Brain microvascular endothelial cell (primary cell): Measurements from ENCODE around the gene UGT2B15.
"Not testable (repeated sequence)": the region's sequence is repeated elsewhere in the genome, so short reads cannot be mapped to it uniquely, and the experiment has no call there.

Experiments used
- DNase-seq: peaks from one replicate; pipeline ENCODE4 v3.0.0-alpha.2; 2020
- H3K27ac ChIP-seq: fragments of 250-450 bp; sonication (Bioruptor Pico); 2 replicates; pipeline ENCODE4 v1.5.1; 2020; ENCODE audit warnings: mild to moderate bottlenecking, moderate library complexity
- H3K27me3 ChIP-seq: fragments of 250-450 bp; sonication (Bioruptor Pico); replicated peaks from 2 replicates; pipeline ENCODE4 v1.5.1; 2020; ENCODE audit warnings: mild to moderate bottlenecking
- H3K36me3 ChIP-seq: fragments of 250-450 bp; sonication (Bioruptor Pico); replicated peaks from 2 replicates; pipeline ENCODE4 v1.5.1; 2020; ENCODE audit warnings: mild to moderate bottlenecking
- H3K4me3 ChIP-seq: 2 replicates; pipeline ENCODE4 v1.5.1; 2011; ENCODE audit warnings: low read depth, mild to moderate bottlenecking, control low read depth, low read length, moderate library complexity
- CTCF ChIP-seq: IDR thresholded peaks from 2 replicates; pipeline ENCODE4 v1.5.1; 2011; ENCODE audit warnings: low read depth, mild to moderate bottlenecking, moderate library complexity, low read length, control low read depth, inconsistent platforms; ENCODE audit errors: missing control alignments
- in situ Hi-C: cut with HindIII; loops from 2 replicates; pipeline ENCODE4 v1.10.0; 2017; ENCODE audit warnings: low sequenced_read_pairs, low pct_ligation_motif_present

The UGT2B15 gene

GRCh38 chr4:68655764-68656444 is 14.5 kb downstream of the UGT2B15 start:
- Histone ChIP-seq H3K36me3 (no peaks in the 10 kb centered on the region), H3K27me3 (no peaks in the 10 kb centered on the region), H3K27ac (no peak overlapping the region), H3K4me3 (no peak overlapping the region)
- no peak for DNase-seq
- in situ Hi-C loops: no loop called here
- TF ChIP-seq CTCF: no peak

DNA sequence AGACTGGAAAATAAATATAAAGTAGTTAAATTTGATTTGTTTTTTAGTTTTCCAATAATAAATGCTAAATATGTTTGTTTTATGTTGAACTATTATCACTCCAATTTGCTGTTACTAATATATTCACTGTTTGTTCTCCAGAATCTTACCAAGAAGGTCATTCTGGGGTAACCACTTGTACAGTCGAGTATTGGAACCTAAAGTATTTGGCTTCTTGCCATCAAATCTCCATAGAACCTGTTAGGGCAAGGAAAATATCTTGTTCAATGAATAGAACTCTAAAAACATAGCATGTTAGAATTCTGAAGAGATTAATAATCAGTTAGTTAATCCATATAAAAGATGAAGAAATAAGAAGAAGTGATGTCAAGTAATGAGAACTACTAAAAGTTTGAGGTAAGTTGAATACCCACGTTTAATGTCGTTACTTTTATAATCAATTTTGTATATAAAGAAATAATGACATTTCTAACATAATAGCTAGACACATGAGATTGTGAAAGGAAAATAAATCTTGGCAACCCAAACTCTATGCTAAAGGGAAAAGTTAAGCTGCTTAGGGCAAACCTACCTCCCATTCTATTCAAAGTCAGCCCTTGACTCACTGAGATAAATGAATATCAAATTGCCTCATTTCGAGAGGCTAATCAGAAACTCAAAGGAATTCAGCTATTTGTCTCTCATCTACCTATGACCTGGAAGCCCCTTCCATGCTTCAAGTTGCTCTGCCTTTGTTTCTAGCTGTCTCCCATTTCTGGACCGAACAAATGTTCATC is 15.3 kb downstream of the UGT2B15 start:
- DNase-seq: no peak
- Histone ChIP-seq H3K27me3 (no peaks in the 10 kb centered on the region), H3K36me3 (no peaks in the 10 kb centered on the region), H3K4me3 (no peak overlapping the region), H3K27ac (no peak overlapping the region)
- TF ChIP-seq CTCF: no peak
- in situ Hi-C loops: no loop called here

GRCh38 chr4:68651932-68652331 is 18.5 kb downstream of the UGT2B15 start:
- Histone ChIP-seq H3K36me3 (no peaks in the 10 kb centered on the region), H3K4me3 (no peak overlapping the region), H3K27me3 (no peaks in the 10 kb centered on the region), H3K27ac (no peak overlapping the region)
- no peak for DNase-seq
- TF ChIP-seq CTCF: no peak
- in situ Hi-C loops: no loop called here

GRCh38 chr4:68630371-68630770 is 40.1 kb downstream of the UGT2B15 start:
- no peak for DNase-seq
- no peak overlapping the region for H3K4me3 ChIP-seq
- no peak overlapping the region for H3K27ac ChIP-seq

DNA sequence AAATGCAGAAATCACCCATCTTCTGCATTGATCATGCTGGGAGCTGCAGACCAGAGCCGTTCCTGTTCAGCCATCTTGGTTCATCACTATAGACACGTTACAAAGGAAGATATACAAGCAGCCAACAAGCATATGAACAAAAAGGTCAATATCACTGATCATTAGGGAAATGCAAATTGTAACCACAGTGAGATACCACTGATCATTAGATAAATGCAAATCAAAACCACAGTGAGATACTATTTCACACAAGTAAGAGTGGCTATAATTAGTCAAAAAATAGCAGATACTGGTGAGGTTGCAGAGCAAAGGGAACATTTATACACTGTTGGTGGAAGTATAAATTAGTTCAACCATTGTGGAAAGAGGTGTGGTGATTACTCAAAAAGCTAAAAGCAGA is 47.7 kb downstream of the UGT2B15 start:
- H3K27ac ChIP-seq, in situ Hi-C loops, H3K4me3 ChIP-seq, DNase-seq, H3K27me3 ChIP-seq, H3K36me3 ChIP-seq: not testable (repeated sequence)

More at GRCh38 chr4:68630371-68630770, 40.1 kb downstream of the UGT2B15 start:
- no peak for TF ChIP-seq CTCF
- Histone ChIP-seq H3K27me3 (no peaks in the 10 kb centered on the region), H3K36me3 (no peaks in the 10 kb centered on the region)
- in situ Hi-C loops: no loop called here

DNA sequence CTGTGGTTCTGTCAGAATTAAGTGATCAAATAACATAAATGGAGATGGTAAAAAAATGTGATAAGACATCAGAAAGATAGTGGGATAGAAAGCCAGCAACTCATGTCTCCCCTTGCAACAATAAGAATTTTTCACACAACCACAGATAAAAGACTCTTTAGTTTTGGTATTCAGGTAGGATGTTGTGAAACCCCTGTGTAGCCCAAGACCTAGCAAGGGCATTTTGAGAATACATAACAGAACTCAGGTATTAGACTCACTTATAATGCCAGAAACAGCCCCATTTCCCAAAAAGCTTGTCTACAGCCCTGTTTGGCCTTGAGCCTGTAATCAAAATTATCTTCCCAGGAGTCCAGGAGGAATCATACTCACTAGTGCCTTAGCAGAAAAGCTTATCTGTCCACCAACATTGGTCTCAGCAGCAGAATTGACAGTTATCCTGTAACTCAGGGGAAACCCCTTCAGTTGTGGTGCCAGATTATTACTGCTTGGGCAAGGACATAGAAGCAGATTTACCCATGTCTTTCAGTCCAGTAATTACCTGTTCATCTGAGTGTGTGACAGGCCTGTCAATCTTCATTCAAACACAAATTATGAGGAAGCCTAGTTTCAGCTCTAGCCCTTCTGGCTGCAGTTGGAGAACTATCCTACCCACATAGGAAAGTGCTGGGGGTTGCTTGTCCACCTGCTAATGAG is 53.3 kb downstream of the UGT2B15 start:
- no peak for DNase-seq
- H3K27ac ChIP-seq: no peak overlapping the region
- no peaks in the 10 kb centered on the region for H3K27me3 ChIP-seq
- no peaks in the 10 kb centered on the region for H3K36me3 ChIP-seq
- no peak overlapping the region for H3K4me3 ChIP-seq
- in situ Hi-C loops: no loop called here
- no peak for TF ChIP-seq CTCF
